ENCODE results near the gene SHISA9. TPM values are rescaled to one million over a fixed set of nuclear protein-coding genes. Genes with fewer than 3 reads are reported as not detected.

SHISA9 gene
- total RNA-seq, 2 donors from 2014 or later: 20.5 to 24.0 TPM

GRCh38 chr16:12942861-12943260 is 41.5 kb downstream of the SHISA9 start:
- Histone ChIP-seq H3K4me3 (no peak overlapping the region), H3K27ac (no peak overlapping the region), H3K27me3 (replicated peaks; ENCODE audit: insufficient read depth) (no peaks in the 10 kb centered on the region), H3K9me3 (no peaks in the 10 kb centered on the region), H3K4me1 (replicated peaks) (no peaks in the 10 kb centered on the region), H3K36me3 (no peaks in the 10 kb centered on the region)
- no peak for DNase-seq (ENCODE audit: low spot score)
- intact Hi-C loops (cut with DNase I): no loop called here
- 67% methylated on average over 5 of the region's 5 CpGs for WGBS
- no peak for TF ChIP-seq POLR2AphosphoS5 (IDR thresholded peaks at IDR 0.05)
- no peak for TF ChIP-seq POLR2A (IDR thresholded peaks at IDR 0.05)
- TF ChIP-seq, protein P1, sequence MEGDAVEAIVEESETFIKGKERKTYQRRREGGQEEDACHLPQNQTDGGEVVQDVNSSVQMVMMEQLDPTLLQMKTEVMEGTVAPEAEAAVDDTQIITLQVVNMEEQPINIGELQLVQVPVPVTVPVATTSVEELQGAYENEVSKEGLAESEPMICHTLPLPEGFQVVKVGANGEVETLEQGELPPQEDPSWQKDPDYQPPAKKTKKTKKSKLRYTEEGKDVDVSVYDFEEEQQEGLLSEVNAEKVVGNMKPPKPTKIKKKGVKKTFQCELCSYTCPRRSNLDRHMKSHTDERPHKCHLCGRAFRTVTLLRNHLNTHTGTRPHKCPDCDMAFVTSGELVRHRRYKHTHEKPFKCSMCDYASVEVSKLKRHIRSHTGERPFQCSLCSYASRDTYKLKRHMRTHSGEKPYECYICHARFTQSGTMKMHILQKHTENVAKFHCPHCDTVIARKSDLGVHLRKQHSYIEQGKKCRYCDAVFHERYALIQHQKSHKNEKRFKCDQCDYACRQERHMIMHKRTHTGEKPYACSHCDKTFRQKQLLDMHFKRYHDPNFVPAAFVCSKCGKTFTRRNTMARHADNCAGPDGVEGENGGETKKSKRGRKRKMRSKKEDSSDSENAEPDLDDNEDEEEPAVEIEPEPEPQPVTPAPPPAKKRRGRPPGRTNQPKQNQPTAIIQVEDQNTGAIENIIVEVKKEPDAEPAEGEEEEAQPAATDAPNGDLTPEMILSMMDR (IDR thresholded peaks at IDR 0.05): no peak

- TF ChIP-seq POLR2AphosphoS5 (IDR thresholded peaks at IDR 0.05) (no peak), POLR2A (IDR thresholded peaks at IDR 0.05) (no peak)
- TF ChIP-seq, protein P1 (IDR thresholded peaks at IDR 0.05): no peak
- Histone ChIP-seq H3K27ac (no peak overlapping the region), H3K27me3 (replicated peaks; ENCODE audit: insufficient read depth) (no peaks in the 10 kb centered on the region), H3K36me3 (no peaks in the 10 kb centered on the region), H3K4me3 (no peak overlapping the region), H3K9me3 (no peaks in the 10 kb centered on the region), H3K4me1 (replicated peaks) (no peaks in the 10 kb centered on the region)
- intact Hi-C loops (cut with DNase I): no loop called here
- no peak for DNase-seq (ENCODE audit: low spot score)
- 82% methylated on average over 3 of the region's 3 CpGs for WGBS
These were observed 42.9 kb downstream of the SHISA9 start for GRCh38 chr16:12944300-12944699.

- WGBS: 72% methylated on average over 1 of the region's 1 CpG
- H3K9me3 ChIP-seq: no peaks in the 10 kb centered on the region
- DNase-seq (ENCODE audit: low spot score): no peak
- H3K4me3 ChIP-seq: no peak overlapping the region
- intact Hi-C loops (cut with DNase I): no loop called here
- TF ChIP-seq POLR2A (IDR thresholded peaks at IDR 0.05) (no peak), POLR2AphosphoS5 (IDR thresholded peaks at IDR 0.05) (no peak)
- TF ChIP-seq, protein P1 (IDR thresholded peaks at IDR 0.05): no peak
- no peaks in the 10 kb centered on the region for H3K27me3 ChIP-seq (replicated peaks; ENCODE audit: insufficient read depth)
- no peak overlapping the region for H3K27ac ChIP-seq
- H3K4me1 ChIP-seq (replicated peaks): no peaks in the 10 kb centered on the region
- H3K36me3 ChIP-seq: no peaks in the 10 kb centered on the region
These were observed 50.0 kb downstream of the SHISA9 start for GRCh38 chr16:12951392-12951791.

DNA sequence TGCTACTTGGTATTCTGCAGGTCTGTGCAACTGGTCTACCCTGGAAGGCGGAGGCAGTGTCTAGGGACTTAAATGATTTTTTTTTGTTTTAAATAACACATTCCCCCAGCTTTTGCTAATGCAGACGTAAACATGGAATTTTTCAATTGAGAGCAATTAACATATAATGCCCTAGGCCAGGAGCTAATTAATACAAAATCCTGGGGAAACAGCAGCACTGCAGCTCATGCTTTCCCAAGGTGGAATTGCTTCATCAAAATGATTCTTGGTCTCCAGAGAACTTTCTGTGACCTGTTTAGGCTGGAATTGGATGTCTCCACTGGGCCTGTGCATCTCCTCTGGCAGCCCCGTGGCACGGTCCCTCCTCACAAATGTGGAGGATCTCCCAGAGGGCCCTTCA is 50.6 kb downstream of the SHISA9 start:
- no peaks in the 10 kb centered on the region for H3K9me3 ChIP-seq
- no peaks in the 10 kb centered on the region for H3K27me3 ChIP-seq (replicated peaks; ENCODE audit: insufficient read depth)
- no peak for DNase-seq (ENCODE audit: low spot score)
- WGBS: 91% methylated on average over 4 of the region's 4 CpGs
- intact Hi-C loops (cut with DNase I): no loop called here
- no peaks in the 10 kb centered on the region for H3K36me3 ChIP-seq
- H3K4me1 ChIP-seq (replicated peaks): no peaks in the 10 kb centered on the region
- TF ChIP-seq, protein P1 (IDR thresholded peaks at IDR 0.05): no peak
- no peak for TF ChIP-seq POLR2AphosphoS5 (IDR thresholded peaks at IDR 0.05)
- no peak for TF ChIP-seq POLR2A (IDR thresholded peaks at IDR 0.05)
- no peak overlapping the region for H3K27ac ChIP-seq
- no peak overlapping the region for H3K4me3 ChIP-seq

- TF ChIP-seq, protein P1 (IDR thresholded peaks at IDR 0.05): no peak
- TF ChIP-seq POLR2AphosphoS5 (IDR thresholded peaks at IDR 0.05) (no peak), POLR2A (IDR thresholded peaks at IDR 0.05) (no peak)
- no peak overlapping the region for H3K27ac ChIP-seq
- H3K36me3 ChIP-seq: no peaks in the 10 kb centered on the region
- H3K9me3 ChIP-seq: no peaks in the 10 kb centered on the region
- DNase-seq (ENCODE audit: low spot score): no peak
- intact Hi-C loops (cut with DNase I): no loop called here
- H3K4me1 ChIP-seq (replicated peaks): no peaks in the 10 kb centered on the region
- no peak overlapping the region for H3K4me3 ChIP-seq
- H3K27me3 ChIP-seq (replicated peaks; ENCODE audit: insufficient read depth): no peaks in the 10 kb centered on the region
These were observed 57.0 kb downstream of the SHISA9 start for GRCh38 chr16:12958366-12958765.

Measured in prostate gland (tissue), 2 donors.